HepG2 (cell line): ENCODE measurements around the gene FSTL1. TPM values are rescaled to one million over a fixed set of nuclear protein-coding genes. Genes with fewer than 3 reads are reported as not detected.

Source experiments
- ATAC-seq: fragments of 200-7000 bp; cut with Tn5 transposase; 3 replicates; pipeline ENCODE4 v1.9.1; 2020; ENCODE audit warnings: mild to moderate bottlenecking, moderate library complexity
- BruUV-seq: library from RNA; stranded (reverse); fragments of 400-500 nt; replicated peaks from 2 replicates; lab custom pipeline; 2021; lab: Mats Ljungman, UMichigan
- CTCF ChIA-PET: fragments of 300-600 bp; formaldehyde crosslinking; extraction: SDS; loops from one replicate; lab custom pipeline; 2021; ENCODE audit warnings: low total read pairs, inconsistent platforms, low intra/inter-chr PET ratio; lab: Yijun Ruan, JAX
- POLR2A ChIA-PET: fragments of 350-600 bp; sonication (Branson Sonifier 250); formaldehyde crosslinking; loops from one replicate; lab custom pipeline; 2020; ENCODE audit warnings: antibody characterized with exemption, inconsistent platforms; lab: Yijun Ruan, JAX
- DNase-seq: peaks from one replicate; pipeline ENCODE4 v3.0.0-alpha.2; 2015; ENCODE audit warnings: low spot score
- FAIRE-seq: peaks from 3 replicates; lab custom pipeline; 2011; peaks lifted over from hg19 to GRCh38; lab: Jason Lieb, UNC
- H2AFZ ChIP-seq: one replicate; pipeline ENCODE4 v1.6.1; 2011; ENCODE audit warnings: low read length, inconsistent platforms
- H3K27ac ChIP-seq: fragments of 300-600 bp; 3 replicates; pipeline ENCODE4 v1.8.0; 2011; ENCODE audit warnings: mixed run types, mild to moderate bottlenecking, mixed read lengths, low read length, inconsistent platforms; ENCODE audit not compliant: insufficient read depth; ENCODE audit errors: extremely low read length
- H3K27me3 ChIP-seq, 2 experiments: fragments of 200-600 bp in 1 of 2; 2 replicates in 1 of 2; 3 replicates in 1 of 2; pipeline versions ENCODE4 v1.6.0 to v1.8.0; 2011; ENCODE audit warnings: low read length in 2 of 2, mild to moderate bottlenecking in 2 of 2, moderate library complexity in 2 of 2, inconsistent platforms in 1 of 2; ENCODE audit not compliant: insufficient read depth in 2 of 2, control insufficient read depth in 1 of 2
- H3K36me3 ChIP-seq, 2 experiments: fragments of 200-600 bp in 1 of 2; replicated peaks in 1 of 2; 2 replicates in 1 of 2; 3 replicates in 1 of 2; pipeline versions ENCODE4 v1.5.1 to v1.8.0; 2011; ENCODE audit warnings: low read length in 2 of 2, inconsistent platforms in 1 of 2; ENCODE audit not compliant: insufficient read depth in 2 of 2, control insufficient read depth in 1 of 2
- H3K4me1 ChIP-seq: 2 replicates; pipeline ENCODE4 v1.5.1; 2012; ENCODE audit warnings: low read length, inconsistent platforms; ENCODE audit not compliant: insufficient read depth
- H3K4me2 ChIP-seq: 2 replicates; pipeline ENCODE4 v1.6.0; 2011; ENCODE audit warnings: low read depth, low read length, inconsistent platforms
- H3K4me3 ChIP-seq, 3 experiments: fragments of 200-600 bp in 1 of 3; sonication (generic), shearing (Covaris generic) in 1 of 3; replicated peaks in 1 of 3; 2 replicates each; pipeline ENCODE4 v1.5.1; 2011 to 2016; ENCODE audit warnings: low read length in 3 of 3, inconsistent platforms in 2 of 3, low read depth in 2 of 3, mild to moderate bottlenecking in 2 of 3, control low read depth in 1 of 3, mixed read lengths in 1 of 3; ENCODE audit not compliant: insufficient read depth in 1 of 3
- H3K79me2 ChIP-seq: one replicate; pipeline ENCODE4 v1.6.1; 2011; ENCODE audit warnings: low read length, inconsistent platforms; ENCODE audit not compliant: insufficient read depth
- H3K9ac ChIP-seq: 2 replicates; pipeline ENCODE4 v1.6.0; 2011; ENCODE audit warnings: mild to moderate bottlenecking, low read depth, low read length, inconsistent platforms; ENCODE audit not compliant: insufficient read depth
- H3K9me3 ChIP-seq: 2 replicates; pipeline ENCODE4 v1.5.1; 2012; ENCODE audit warnings: mild to moderate bottlenecking, low read length
- H4K20me1 ChIP-seq: 2 replicates; pipeline ENCODE4 v1.6.0; 2011; ENCODE audit warnings: inconsistent platforms, mild to moderate bottlenecking, low read length, moderate library complexity; ENCODE audit not compliant: insufficient read depth
- AGO2 ChIP-seq: fragments of 200-400 bp; formaldehyde crosslinking; optimal IDR thresholded peaks from 2 replicates; pipeline ENCODE3; 2017; ENCODE audit warnings: mild to moderate bottlenecking, low read depth, low read length, moderate library complexity
- CEBPB ChIP-seq: IDR thresholded peaks from 2 replicates; pipeline ENCODE4 v1.6.1; 2011; ENCODE audit warnings: low read depth, low read length, improper control_type of control experiment, borderline replicate concordance
- DMAP1 ChIP-seq: IDR thresholded peaks from 2 replicates; pipeline ENCODE4 v1.6.1; 2016
- JUN ChIP-seq: sonication (generic); formaldehyde crosslinking; IDR thresholded peaks from 2 replicates; pipeline ENCODE4 v1.4.0; 2020; ENCODE audit warnings: mild to moderate bottlenecking, missing genetic modification reagents
- RARA ChIP-seq: IDR thresholded peaks from 2 replicates; pipeline ENCODE4 v1.6.1; 2016; ENCODE audit warnings: missing genetic modification reagents, missing compliant biosample characterization
- RFX5 ChIP-seq: IDR thresholded peaks from 2 replicates; pipeline ENCODE4 v1.6.1; 2011; ENCODE audit warnings: low read depth, low read length, improper control_type of control experiment
- SNRNP70 ChIP-seq: fragments of 200-400 bp; formaldehyde crosslinking; IDR thresholded peaks from 2 replicates; pipeline ENCODE4 v1.6.1; 2017; ENCODE audit warnings: mild to moderate bottlenecking, low read depth, low read length, moderate library complexity
- ZFP1 ChIP-seq: IDR thresholded peaks from 2 replicates; pipeline ENCODE4 v1.6.1; 2016
- ZNF382 ChIP-seq: sonication (generic); formaldehyde crosslinking; IDR thresholded peaks from 2 replicates; pipeline ENCODE4 v1.5.0; 2020; ENCODE audit warnings: missing genetic modification reagents, mild to moderate bottlenecking, borderline replicate concordance
- ZNF781 ChIP-seq: sonication (generic); formaldehyde crosslinking; IDR thresholded peaks from 2 replicates; pipeline ENCODE4 v1.5.1; 2020; ENCODE audit warnings: borderline replicate concordance, mild to moderate bottlenecking, missing genetic modification reagents; ENCODE audit errors: not compliant biosample characterization
- WGBS: methylation state at CpG from one replicate; pipeline ENCODE4 v1.1.6; 2017; ENCODE audit warnings: low lambda C conversion rate; 5-methylcytosine and 5-hydroxymethylcytosine counted together
- in situ Hi-C: cut with HindIII; loops from 2 replicates; pipeline ENCODE4 v1.10.0; 2017; ENCODE audit warnings: low pct_unique_long_range_greater_than_20kb; ENCODE audit not compliant: extremely low pct_ligation_motif_present
- intact Hi-C: fragments of 100-400 bp; cut with micrococcal nuclease; formaldehyde crosslinking; loops from one replicate; pipeline ENCODE4 v1.10.0; 2022; ENCODE audit not compliant: unreplicated experiment
- polyA plus RNA-seq, 8 experiments: library from polyadenylated mRNA; depleted of rRNA in 3 of 8; stranded (reverse) in 7 of 8; unstranded in 1 of 8; fragments of >200 nt; fragmentation: Illumina TruSeq in 4 of 8; extraction: Trizol in 4 of 8; gene quantifications; 2 replicates each; pipeline versions ENCODE4 v1.2.1 to v1.2.3, GENCODE V29; 2011 to 2016; ENCODE audit warnings: low read depth in 4 of 8, missing spikeins in 1 of 8, mixed read lengths in 1 of 8; ENCODE audit not compliant: insufficient read depth in 1 of 8
- total RNA-seq, 5 experiments: library from RNA; depleted of rRNA; stranded (reverse); fragments of >200 nt; fragmentation: Illumina TruSeq; extraction: Trizol; gene quantifications; 2 replicates each; pipeline ENCODE4 v1.2.3, GENCODE V29; 2016; ENCODE audit warnings: low read depth in 1 of 5
- TF ChIP-seq, protein P1 (sequence below): sonication (generic); formaldehyde crosslinking; IDR thresholded peaks from 2 replicates; pipeline ENCODE4 v1.8.1; 2023; ENCODE audit warnings: mild to moderate bottlenecking, inconsistent platforms, moderate library complexity, missing genetic modification reagents, borderline replicate concordance

FSTL1 gene
- total and polyA plus RNA-seq, 2 of the 13 experiments (the other 11 are each of a cell fraction or from before 2014, with no cell fraction given), result 0.07 to 0.29 TPM

GRCh38 chr3:120432150-120432860 lies 18.5 kb downstream of the FSTL1 start (continued):
- TF ChIP-seq, protein P1, sequence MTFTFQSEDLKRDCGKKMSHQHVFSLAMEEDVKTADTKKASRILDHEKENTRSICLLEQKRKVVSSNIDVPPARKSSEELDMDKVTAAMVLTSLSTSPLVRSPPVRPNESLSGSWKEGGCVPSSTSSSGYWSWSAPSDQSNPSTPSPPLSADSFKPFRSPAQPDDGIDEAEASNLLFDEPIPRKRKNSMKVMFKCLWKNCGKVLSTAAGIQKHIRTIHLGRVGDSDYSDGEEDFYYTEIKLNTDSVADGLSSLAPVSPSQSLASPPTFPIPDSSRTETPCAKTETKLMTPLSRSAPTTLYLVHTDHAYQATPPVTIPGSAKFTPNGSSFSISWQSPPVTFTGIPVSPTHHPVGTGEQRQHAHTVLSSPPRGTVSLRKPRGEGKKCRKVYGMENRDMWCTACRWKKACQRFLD (CRISPR knock-in tag), result no peak
- TF ChIP-seq JUN (CRISPR knock-in tag) (no peak), ZFP1 (CRISPR knock-in tag) (no peak)

GRCh38 chr3:120429921-120430361 lies 20.9 kb downstream of the FSTL1 start:
- no peaks in the 10 kb centered on the region for H3K9me3 ChIP-seq
- H3K4me1 ChIP-seq, result no peaks in the 10 kb centered on the region
- POLR2A ChIA-PET, result no interaction called here
- no TSS peak for BruUV-seq
- no peak for TF ChIP-seq ZNF781 (CRISPR knock-in tag)
- TF ChIP-seq ZNF382 (CRISPR knock-in tag), result no peak
- TF ChIP-seq RFX5, result no peak
- no peak for TF ChIP-seq SNRNP70
- no peak for TF ChIP-seq DMAP1 (CRISPR knock-in tag)
- TF ChIP-seq RARA (CRISPR knock-in tag), result no peak
- TF ChIP-seq AGO2, result no peak
- no peak for TF ChIP-seq CEBPB
- TF ChIP-seq, all 625 proteins: peak for 0
- WGBS, result 0% methylated on average over 1 of the region's 1 CpG
- H3K4me2 ChIP-seq, result no peak overlapping the region
- in situ Hi-C loops, result no loop called here
- H3K36me3 ChIP-seq, result no peaks in the 10 kb centered on the region
- CTCF ChIA-PET, result no interaction called here
- H3K79me2 ChIP-seq, result no peaks in the 10 kb centered on the region
- no peak for ATAC-seq
- H3K9ac ChIP-seq, result no peak overlapping the region
- no peak overlapping the region for H3K4me3 ChIP-seq
- intact Hi-C loops, result no loop called here
- no peak overlapping the region for H3K27ac ChIP-seq
- DNase-seq, result no peak
- H3K27me3 ChIP-seq, result peaks cover 0 to 5% of the 10 kb centered on the region in 2 experiments; a peak in 2 of 5 replicates
- H2AFZ ChIP-seq, result no peak overlapping the region
- no peak for FAIRE-seq
- no peaks in the 10 kb centered on the region for H4K20me1 ChIP-seq
